ENCODE data around the gene NOC2L. TPM values are rescaled to one million over a fixed set of nuclear protein-coding genes. Genes with fewer than 3 reads are reported as not detected.

Gene NOC2L
- total RNA-seq, 4 donors from 2014 or later: 17.8 to 45.4 (median 23.5) TPM

DNA sequence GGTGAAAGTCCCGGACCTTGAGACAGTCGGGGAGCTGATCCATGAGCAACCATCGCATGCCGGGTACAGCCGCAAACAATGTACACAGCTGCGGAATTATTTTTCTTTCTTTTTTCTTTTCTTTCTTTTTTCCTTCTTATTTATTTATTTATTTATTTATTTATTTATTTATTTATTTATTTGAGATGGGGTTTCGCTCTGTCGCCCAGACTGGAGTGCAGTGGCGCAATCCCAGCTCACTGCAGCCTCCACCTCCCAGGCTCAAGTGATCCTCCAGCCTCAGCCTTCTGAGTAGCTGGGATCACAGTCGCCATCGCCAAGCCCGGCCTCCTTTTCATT is 25.4 kb upstream of the NOC2L start:
- TF ChIP-seq, protein P1, sequence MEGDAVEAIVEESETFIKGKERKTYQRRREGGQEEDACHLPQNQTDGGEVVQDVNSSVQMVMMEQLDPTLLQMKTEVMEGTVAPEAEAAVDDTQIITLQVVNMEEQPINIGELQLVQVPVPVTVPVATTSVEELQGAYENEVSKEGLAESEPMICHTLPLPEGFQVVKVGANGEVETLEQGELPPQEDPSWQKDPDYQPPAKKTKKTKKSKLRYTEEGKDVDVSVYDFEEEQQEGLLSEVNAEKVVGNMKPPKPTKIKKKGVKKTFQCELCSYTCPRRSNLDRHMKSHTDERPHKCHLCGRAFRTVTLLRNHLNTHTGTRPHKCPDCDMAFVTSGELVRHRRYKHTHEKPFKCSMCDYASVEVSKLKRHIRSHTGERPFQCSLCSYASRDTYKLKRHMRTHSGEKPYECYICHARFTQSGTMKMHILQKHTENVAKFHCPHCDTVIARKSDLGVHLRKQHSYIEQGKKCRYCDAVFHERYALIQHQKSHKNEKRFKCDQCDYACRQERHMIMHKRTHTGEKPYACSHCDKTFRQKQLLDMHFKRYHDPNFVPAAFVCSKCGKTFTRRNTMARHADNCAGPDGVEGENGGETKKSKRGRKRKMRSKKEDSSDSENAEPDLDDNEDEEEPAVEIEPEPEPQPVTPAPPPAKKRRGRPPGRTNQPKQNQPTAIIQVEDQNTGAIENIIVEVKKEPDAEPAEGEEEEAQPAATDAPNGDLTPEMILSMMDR (IDR thresholded peaks at IDR 0.05; ENCODE audit: low read depth): no peak

DNA sequence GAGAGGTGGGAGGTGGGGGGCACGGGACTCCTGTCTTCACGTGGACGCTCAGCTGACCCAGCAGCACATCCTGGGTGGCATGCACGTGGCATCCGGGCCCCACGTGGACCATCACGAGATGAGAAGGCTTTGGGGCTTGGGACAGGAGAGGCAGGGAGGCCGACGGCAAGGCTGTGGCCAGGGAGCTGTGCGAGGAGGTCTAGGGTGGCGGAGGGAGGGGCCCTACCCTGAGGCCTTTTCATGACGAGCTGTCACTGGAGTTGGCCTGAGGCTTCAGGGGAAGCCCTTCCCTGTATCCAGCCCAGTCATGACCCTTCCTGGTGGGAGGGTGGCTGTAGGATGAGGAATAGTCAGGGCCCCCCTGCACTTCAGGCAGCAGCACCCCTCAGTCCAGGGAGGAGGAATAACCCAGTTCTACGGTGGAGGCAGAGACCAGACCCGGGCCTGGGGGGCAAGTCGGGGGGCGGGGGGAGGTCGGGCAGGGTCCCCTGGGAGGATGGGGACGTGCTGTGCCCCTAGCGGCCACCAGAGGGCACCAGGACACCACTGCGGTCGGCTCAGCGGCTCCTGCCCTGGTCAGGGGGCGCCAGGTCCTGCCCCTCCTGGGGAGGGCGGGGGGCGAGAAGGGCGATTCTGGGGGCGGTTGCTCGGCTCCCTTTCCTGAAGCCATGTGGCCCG is 24.9 kb upstream of the NOC2L start:
- TF ChIP-seq, protein P1 (IDR thresholded peaks at IDR 0.05; ENCODE audit: low read depth): no peak

DNA sequence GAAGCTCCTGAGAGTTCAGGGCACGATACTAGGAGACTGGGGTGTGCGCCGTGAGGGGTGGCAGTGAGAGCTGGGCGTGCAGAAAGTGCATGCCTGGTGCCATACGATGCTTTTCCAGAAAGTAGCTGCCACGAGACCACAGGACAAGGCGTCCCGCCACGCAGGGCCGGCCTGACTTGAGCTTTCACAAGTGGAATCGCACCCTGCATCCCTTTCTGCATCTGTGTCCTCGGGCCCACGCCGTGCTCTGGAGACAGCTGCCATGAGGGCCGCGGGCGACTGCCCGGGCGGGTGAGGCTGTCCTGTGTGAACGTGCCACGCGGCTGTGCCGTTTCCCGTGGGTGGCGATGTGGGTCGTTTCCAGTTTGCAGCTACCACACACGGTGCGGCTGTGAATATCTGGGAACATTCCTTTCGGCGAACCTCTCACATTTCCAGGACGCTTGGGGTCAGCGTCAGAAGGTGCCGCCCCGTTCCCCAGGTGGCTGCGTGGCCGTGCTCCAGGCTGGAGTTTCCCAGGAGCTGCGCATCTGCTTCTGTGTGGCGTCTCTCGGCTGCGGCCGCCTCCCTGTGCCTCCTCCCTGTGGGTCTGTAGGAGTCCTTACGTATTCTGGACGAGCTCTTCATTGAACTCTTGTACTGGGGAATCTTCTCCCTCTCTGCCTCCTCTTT is 23.8 kb upstream of the NOC2L start:
- TF ChIP-seq, protein P1 (IDR thresholded peaks at IDR 0.05; ENCODE audit: low read depth): no peak

DNA sequence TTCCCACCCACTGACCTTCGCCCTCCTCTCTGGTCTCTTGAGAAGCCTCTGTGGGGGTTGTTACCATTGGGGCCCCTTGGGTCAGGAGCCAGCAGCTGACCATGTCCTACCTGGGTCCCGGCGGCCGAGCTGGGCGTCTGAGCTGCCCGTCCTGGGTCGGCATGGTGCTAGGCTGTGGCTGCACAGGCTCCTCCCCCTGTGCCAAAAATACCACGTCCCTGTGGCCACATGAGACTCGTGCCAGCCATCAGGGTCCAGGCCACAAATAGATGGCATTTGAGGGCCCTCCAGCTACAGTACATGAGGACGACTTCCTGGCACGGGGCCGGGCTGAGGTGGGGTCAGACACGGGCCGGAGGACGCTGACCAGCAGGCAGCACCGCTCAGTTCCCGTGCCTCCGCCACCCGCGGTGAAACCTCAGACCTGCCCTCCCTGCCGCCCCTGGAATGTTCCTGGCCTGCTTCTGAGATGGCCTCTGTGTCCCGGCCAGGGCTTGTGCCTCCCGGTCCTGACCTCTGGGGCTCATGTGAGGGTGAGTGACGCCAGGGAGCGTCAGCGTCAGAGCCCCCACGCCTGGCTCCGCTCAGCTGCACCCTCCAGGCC is 23.0 kb upstream of the NOC2L start, which contains the start of gene PERM1:
Gene PERM1 (minus strand): TSS at position 139 of the 604 bp plus-strand sequence. CDS start 1,064 bp downstream, outside the sequence.
- TF ChIP-seq, protein P1 (IDR thresholded peaks at IDR 0.05; ENCODE audit: low read depth): no peak

DNA sequence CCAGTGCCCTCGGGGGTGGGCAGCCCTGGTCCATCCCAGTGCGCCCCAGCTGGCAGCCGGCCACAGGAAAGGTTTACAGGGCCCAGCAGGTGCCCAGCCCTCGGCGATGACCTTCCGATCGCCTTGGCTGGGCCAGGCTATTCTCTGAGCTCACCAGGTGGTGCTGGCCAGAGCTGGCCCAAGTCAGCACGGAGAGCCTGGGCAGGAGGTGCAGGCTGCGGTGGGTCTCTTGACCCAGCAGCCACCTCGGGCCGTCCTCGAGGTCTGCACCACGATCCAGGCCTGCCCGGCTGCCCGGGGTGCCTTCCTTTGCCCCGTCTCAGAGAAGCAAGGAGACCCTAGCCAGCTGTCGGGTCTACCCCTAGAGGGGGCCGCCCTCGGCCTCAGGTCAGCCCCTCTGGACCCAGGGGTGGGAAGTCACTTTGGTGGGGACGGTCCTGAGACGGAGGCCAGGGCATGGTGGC is 22.5 kb upstream of the NOC2L start:
- TF ChIP-seq, protein P1 (IDR thresholded peaks at IDR 0.05; ENCODE audit: low read depth): no peak

DNA sequence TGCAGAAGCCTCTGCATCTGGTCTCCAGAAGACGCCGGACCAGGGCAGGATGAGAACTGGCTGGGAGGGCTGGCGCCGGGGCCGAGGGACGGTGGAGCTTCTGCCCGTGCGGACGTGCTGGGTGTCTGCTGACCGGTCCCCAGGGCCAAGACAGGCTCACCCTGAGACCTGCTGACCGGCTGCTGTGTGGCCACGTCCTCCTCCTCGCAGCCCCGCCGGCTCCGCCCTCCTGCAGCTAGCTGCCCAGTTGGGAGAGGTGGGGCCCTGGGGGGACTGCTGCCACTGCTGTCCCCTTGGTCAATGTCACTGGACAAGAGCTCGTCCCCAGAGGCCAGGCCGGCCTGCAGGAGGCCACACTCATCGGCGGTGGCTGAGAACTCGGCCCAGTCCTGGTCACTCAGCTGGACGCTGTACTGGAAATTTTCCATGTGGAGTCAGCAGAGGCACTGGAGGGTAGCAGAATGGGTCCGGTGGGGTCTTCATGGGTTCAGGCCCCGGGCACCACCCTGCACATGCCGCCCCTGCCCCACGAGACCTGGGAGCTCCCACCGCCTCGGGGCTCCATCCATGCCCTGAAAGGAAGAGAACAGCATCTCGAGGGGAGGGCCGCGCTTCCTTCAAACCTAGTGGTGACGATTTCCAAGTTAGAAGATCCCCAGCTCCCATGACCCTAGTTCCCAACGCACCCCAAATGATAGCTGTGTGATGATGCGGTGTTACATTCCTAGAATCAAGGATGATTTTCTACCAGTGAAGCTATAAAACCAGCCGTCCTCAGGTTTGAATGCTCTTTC is 21.7 kb upstream of the NOC2L start:
- TF ChIP-seq, protein P1 (IDR thresholded peaks at IDR 0.05; ENCODE audit: low read depth): no peak
